ENCODE results near the gene CACNA1I.

The CACNA1I gene

DNA sequence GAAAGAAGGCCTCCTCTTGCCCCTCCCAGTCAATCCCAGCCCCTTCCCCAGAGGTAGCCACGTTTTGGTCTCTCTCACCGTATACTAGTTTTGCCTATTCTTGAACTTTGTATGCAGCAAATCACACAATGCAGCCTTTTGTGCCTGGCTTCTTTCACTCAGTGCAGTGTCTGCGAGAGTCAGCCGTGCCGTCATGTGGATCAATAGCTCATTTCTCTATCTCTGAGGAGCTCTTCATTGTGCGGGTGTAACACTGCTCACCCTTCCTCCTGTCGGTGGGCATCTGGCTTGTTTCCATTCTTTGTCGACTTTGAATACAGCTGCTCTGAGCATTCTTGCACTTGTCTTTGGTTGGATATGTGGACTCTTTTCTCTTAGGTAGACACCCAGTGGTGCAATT, 146.5 kb downstream of the CACNA1I start:
- H3K9me3 ChIP-seq (ENCODE audit: control insufficient read depth, insufficient read depth, low read depth, low read length), result no peaks in the 10 kb centered on the region
- H3K36me3 ChIP-seq (ENCODE audit: control insufficient read depth in 2 of 2, insufficient read depth in 1 of 2, low read length in 2 of 2), result no peaks in the 10 kb centered on the region
- POLR2A ChIA-PET, result no interaction called here
- TF ChIP-seq ZNF510 (tag by site-specific recombination; IDR thresholded peaks at IDR 0.05; ENCODE audit: insufficient replicate concordance), result no peak
- TF ChIP-seq SP3 (tag by site-specific recombination; IDR thresholded peaks at IDR 0.05), result no peak
- TF ChIP-seq, protein P1, sequence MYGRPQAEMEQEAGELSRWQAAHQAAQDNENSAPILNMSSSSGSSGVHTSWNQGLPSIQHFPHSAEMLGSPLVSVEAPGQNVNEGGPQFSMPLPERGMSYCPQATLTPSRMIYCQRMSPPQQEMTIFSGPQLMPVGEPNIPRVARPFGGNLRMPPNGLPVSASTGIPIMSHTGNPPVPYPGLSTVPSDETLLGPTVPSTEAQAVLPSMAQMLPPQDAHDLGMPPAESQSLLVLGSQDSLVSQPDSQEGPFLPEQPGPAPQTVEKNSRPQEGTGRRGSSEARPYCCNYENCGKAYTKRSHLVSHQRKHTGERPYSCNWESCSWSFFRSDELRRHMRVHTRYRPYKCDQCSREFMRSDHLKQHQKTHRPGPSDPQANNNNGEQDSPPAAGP (tag by site-specific recombination; IDR thresholded peaks at IDR 0.05), result no peak
- CTCF ChIA-PET, result interaction anchor here (0.5 to 1.2 kb wide), 3 partner anchors 32 to 168 kb away, joined by 3 to 4 read pairs (median 3); no protein-coding TSS in a partner anchor
- no peaks in the 10 kb centered on the region for H3K4me1 ChIP-seq (ENCODE audit: control insufficient read depth, insufficient read depth, low read length)
- no peak overlapping the region for H3K27ac ChIP-seq (ENCODE audit: extremely low read depth, low read depth, low read length)
- no peak overlapping the region for H3K4me3 ChIP-seq (ENCODE audit: low read depth, low read length)

GRCh38 chr22:39718206-39718605, 147.7 kb downstream of the CACNA1I start:
- CTCF ChIA-PET, result no interaction called here
- POLR2A ChIA-PET, result no interaction called here
- no peaks in the 10 kb centered on the region for H3K36me3 ChIP-seq (ENCODE audit: control insufficient read depth in 2 of 2, insufficient read depth in 1 of 2, low read length in 2 of 2)
- no peak overlapping the region for H3K27ac ChIP-seq (ENCODE audit: extremely low read depth, low read depth, low read length)
- no peak for TF ChIP-seq ZNF398 (tag by site-specific recombination; IDR thresholded peaks at IDR 0.05)
- no peak for TF ChIP-seq ZNF510 (tag by site-specific recombination; IDR thresholded peaks at IDR 0.05; ENCODE audit: insufficient replicate concordance)
- TF ChIP-seq ZNF174 (tag by site-specific recombination; IDR thresholded peaks at IDR 0.05), result no peak
- no peak for TF ChIP-seq ZNF202 (tag by site-specific recombination; IDR thresholded peaks at IDR 0.05; ENCODE audit: borderline replicate concordance)
- no peak for TF ChIP-seq KLF1 (tag by site-specific recombination; IDR thresholded peaks at IDR 0.05)
- TF ChIP-seq SP2 (tag by site-specific recombination; IDR thresholded peaks at IDR 0.05), result no peak
- TF ChIP-seq HOXD13 (CRISPR knock-in tag; IDR thresholded peaks at IDR 0.05; ENCODE audit: borderline replicate concordance), result no peak
- no peak for TF ChIP-seq OVOL3 (tag by site-specific recombination; IDR thresholded peaks at IDR 0.05)
- no peak for TF ChIP-seq ZNF792 (tag by site-specific recombination; IDR thresholded peaks at IDR 0.05)
- TF ChIP-seq ZNF621 (tag by site-specific recombination; IDR thresholded peaks at IDR 0.05), result no peak
- TF ChIP-seq ZNF473 (tag by site-specific recombination; IDR thresholded peaks at IDR 0.05), result no peak
- no peak for TF ChIP-seq ZNF280C (tag by site-specific recombination; IDR thresholded peaks at IDR 0.05)
- no peak for TF ChIP-seq ZNF223 (tag by site-specific recombination; IDR thresholded peaks at IDR 0.05)
- TF ChIP-seq ZNF48 (tag by site-specific recombination; IDR thresholded peaks at IDR 0.05), result no peak
- H3K9me3 ChIP-seq (ENCODE audit: control insufficient read depth, insufficient read depth, low read depth, low read length), result no peaks in the 10 kb centered on the region
- H3K4me3 ChIP-seq (ENCODE audit: low read depth, low read length), result no peak overlapping the region
- H3K4me1 ChIP-seq (ENCODE audit: control insufficient read depth, insufficient read depth, low read length), result no peaks in the 10 kb centered on the region

- Histone ChIP-seq H3K4me3 (ENCODE audit: low read depth, low read length) (no peak overlapping the region), H3K9me3 (ENCODE audit: control insufficient read depth, insufficient read depth, low read depth, low read length) (no peaks in the 10 kb centered on the region), H3K4me1 (ENCODE audit: control insufficient read depth, insufficient read depth, low read length) (0 out of 2 replicates have a peak, but pooled peaks cover under 1% of the 10 kb centered on the region), H3K36me3 (ENCODE audit: control insufficient read depth in 2 of 2, insufficient read depth in 1 of 2, low read length in 2 of 2) (no peaks in the 10 kb centered on the region), H3K27ac (ENCODE audit: extremely low read depth, low read depth, low read length) (no peak overlapping the region)
- POLR2A ChIA-PET, result no interaction called here
- CTCF ChIA-PET, result no interaction called here
- TF ChIP-seq ZFP69B (tag by site-specific recombination; IDR thresholded peaks at IDR 0.05), result no peak
- TF ChIP-seq ZNF132 (tag by site-specific recombination; IDR thresholded peaks at IDR 0.05; ENCODE audit: borderline replicate concordance), result no peak
- no peak for TF ChIP-seq ZNF274 (IDR thresholded peaks at IDR 0.05; ENCODE audit: low read length)
- TF ChIP-seq ZNF274 (tag by site-specific recombination; IDR thresholded peaks at IDR 0.05; ENCODE audit: borderline replicate concordance), result no peak
- no peak for TF ChIP-seq HOXA7 (CRISPR knock-in tag; IDR thresholded peaks at IDR 0.05; ENCODE audit: borderline replicate concordance)
- TF ChIP-seq ZNF19 (tag by site-specific recombination; IDR thresholded peaks at IDR 0.05; ENCODE audit: low read depth), result no peak
- TF ChIP-seq, protein P2, sequence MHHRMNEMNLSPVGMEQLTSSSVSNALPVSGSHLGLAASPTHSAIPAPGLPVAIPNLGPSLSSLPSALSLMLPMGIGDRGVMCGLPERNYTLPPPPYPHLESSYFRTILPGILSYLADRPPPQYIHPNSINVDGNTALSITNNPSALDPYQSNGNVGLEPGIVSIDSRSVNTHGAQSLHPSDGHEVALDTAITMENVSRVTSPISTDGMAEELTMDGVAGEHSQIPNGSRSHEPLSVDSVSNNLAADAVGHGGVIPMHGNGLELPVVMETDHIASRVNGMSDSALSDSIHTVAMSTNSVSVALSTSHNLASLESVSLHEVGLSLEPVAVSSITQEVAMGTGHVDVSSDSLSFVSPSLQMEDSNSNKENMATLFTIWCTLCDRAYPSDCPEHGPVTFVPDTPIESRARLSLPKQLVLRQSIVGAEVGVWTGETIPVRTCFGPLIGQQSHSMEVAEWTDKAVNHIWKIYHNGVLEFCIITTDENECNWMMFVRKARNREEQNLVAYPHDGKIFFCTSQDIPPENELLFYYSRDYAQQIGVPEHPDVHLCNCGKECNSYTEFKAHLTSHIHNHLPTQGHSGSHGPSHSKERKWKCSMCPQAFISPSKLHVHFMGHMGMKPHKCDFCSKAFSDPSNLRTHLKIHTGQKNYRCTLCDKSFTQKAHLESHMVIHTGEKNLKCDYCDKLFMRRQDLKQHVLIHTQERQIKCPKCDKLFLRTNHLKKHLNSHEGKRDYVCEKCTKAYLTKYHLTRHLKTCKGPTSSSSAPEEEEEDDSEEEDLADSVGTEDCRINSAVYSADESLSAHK (tag by site-specific recombination; IDR thresholded peaks at IDR 0.05), result no peak
- TF ChIP-seq ZNF292 (tag by site-specific recombination; IDR thresholded peaks at IDR 0.05; ENCODE audit: borderline replicate concordance, low read depth), result no peak
- TF ChIP-seq ZNF585B (tag by site-specific recombination; IDR thresholded peaks at IDR 0.05), result no peak
Measured at GRCh38 chr22:39718921-39719475, 148.4 kb downstream of the CACNA1I start.

All from HEK293 (cell line).